K562 (cell line): ENCODE measurements around the gene IL1R1. TPM values are rescaled to one million over a fixed set of nuclear protein-coding genes. Genes with fewer than 3 reads are reported as not detected.

Source experiments
- ARID2 ChIP-seq: fragments of 450-650 bp; IDR thresholded peaks from 2 replicates; pipeline ENCODE4 v1.6.1; 2017; ENCODE audit warnings: antibody characterized with exemption, mild to moderate bottlenecking
- ATF4 ChIP-seq: fragments of 450-650 bp; formaldehyde crosslinking; IDR thresholded peaks from 2 replicates; pipeline ENCODE4 v1.4.0; 2022; ENCODE audit warnings: mild to moderate bottlenecking, moderate library complexity
- CEBPB ChIP-seq: fragments of 450-650 bp; IDR thresholded peaks from 2 replicates; pipeline ENCODE4 v1.6.1; 2016; ENCODE audit warnings: missing genetic modification characterization, missing compliant biosample characterization
- CGGBP1 ChIP-seq: fragments of 250-450 bp; sonication (Bioruptor Pico); IDR thresholded peaks from 2 replicates; pipeline ENCODE4 v1.9.0; 2021; ENCODE audit warnings: mild to moderate bottlenecking
- DDX20 ChIP-seq: fragments of 450-650 bp; IDR thresholded peaks from 2 replicates; pipeline ENCODE4 v1.6.1; 2016; ENCODE audit warnings: missing genetic modification characterization, low read depth, mild to moderate bottlenecking, missing compliant biosample characterization, moderate library complexity
- EP400 ChIP-seq: fragments of 450-650 bp; IDR thresholded peaks from 2 replicates; pipeline ENCODE4 v1.6.1; 2017; ENCODE audit warnings: antibody characterized with exemption, mild to moderate bottlenecking, moderate library complexity
- ESRRB ChIP-seq: fragments of 250-450 bp; sonication (Bioruptor Pico); IDR thresholded peaks from 2 replicates; pipeline ENCODE4 v1.5.0; 2020; ENCODE audit warnings: mild to moderate bottlenecking, moderate library complexity, borderline replicate concordance
- FOXJ2 ChIP-seq: fragments of 200-800 bp; sonication (Bioruptor generic); IDR thresholded peaks from 2 replicates; pipeline ENCODE4 v1.6.1; 2016; ENCODE audit warnings: missing genetic modification characterization, missing compliant biosample characterization
- HDAC1 ChIP-seq, 2 experiments: fragments of 450-650 bp; IDR thresholded peaks; 2 replicates each; pipeline ENCODE4 v1.6.1; 2016 to 2017; ENCODE audit warnings: inconsistent platforms in 1 of 2, mild to moderate bottlenecking in 1 of 2, moderate library complexity in 1 of 2
- KLF10 ChIP-seq: fragments of 250-450 bp; sonication (Bioruptor Pico); IDR thresholded peaks from 2 replicates; pipeline ENCODE4 v1.6.1; 2021; ENCODE audit warnings: matching md5 sums
- MGA ChIP-seq: fragments of 450-650 bp; IDR thresholded peaks from 2 replicates; pipeline ENCODE4 v1.6.1; 2016; ENCODE audit warnings: mild to moderate bottlenecking, moderate library complexity
- MXI1 ChIP-seq: IDR thresholded peaks from 2 replicates; pipeline ENCODE4 v1.6.1; 2011; ENCODE audit warnings: low read depth, mild to moderate bottlenecking, improper control_type of control experiment, low read length
- MYNN ChIP-seq, 2 experiments: sonication (generic); formaldehyde crosslinking in 1 of 2; IDR thresholded peaks; 2 replicates each; pipeline versions ENCODE4 v1.5.0 to v1.6.1; 2016 to 2020; ENCODE audit warnings: antibody characterized with exemption in 1 of 2, missing genetic modification reagents in 1 of 2
- NR1H2 ChIP-seq: sonication (generic); formaldehyde crosslinking; IDR thresholded peaks from 2 replicates; pipeline ENCODE4 v1.4.0; 2020; ENCODE audit warnings: mild to moderate bottlenecking, missing genetic modification reagents
- RAD21 ChIP-seq, 2 experiments: fragments of 250-450 bp in 1 of 2; fragments of 450-650 bp in 1 of 2; sonication (Bioruptor Pico) in 1 of 2; formaldehyde crosslinking in 1 of 2; IDR thresholded peaks in 1 of 2; conservative IDR thresholded peaks in 1 of 2; 2 replicates each; pipeline versions ENCODE4 v1.4.0 to v1.8.0; 2020 to 2022; ENCODE audit warnings: mild to moderate bottlenecking in 2 of 2, moderate library complexity in 1 of 2
- ZFX ChIP-seq: sonication (generic); formaldehyde crosslinking; IDR thresholded peaks from 2 replicates; pipeline ENCODE4 v1.8.0; 2022; ENCODE audit warnings: mild to moderate bottlenecking, missing genetic modification reagents, moderate library complexity
- ZNF316 ChIP-seq: fragments of 450-650 bp; IDR thresholded peaks from 2 replicates; pipeline ENCODE4 v1.6.1; 2016
- polyA plus RNA-seq, 8 experiments: library from polyadenylated mRNA; depleted of rRNA in 4 of 8; stranded (reverse) in 5 of 8; unstranded in 3 of 8; fragments of >200 nt; fragmentation: Nextera tagmentation in 2 of 8; fragmentation: Illumina TruSeq in 1 of 8; extraction: Ambion mirVana in 2 of 8; extraction: Trizol in 1 of 8; gene quantifications; 2 replicates each; pipeline versions ENCODE4 v1.2.1 to v1.2.3, GENCODE V29; 2011 to 2014; ENCODE audit warnings: inconsistent platforms in 1 of 8, missing spikeins in 1 of 8
- total RNA-seq, 7 experiments: library from RNA; depleted of rRNA in 6 of 7; stranded (reverse); fragments of >200 nt in 6 of 7; fragmentation: Illumina TruSeq in 2 of 7; extraction: Trizol in 2 of 7; gene quantifications; 2 replicates each; pipeline versions ENCODE4 v1.2.1 to v1.2.3, GENCODE V29; 2011 to 2021; ENCODE audit warnings: low replicate concordance in 1 of 7

IL1R1 gene
- total and polyA plus RNA-seq, 9 of the 15 experiments (the other 6 are each of a cell fraction or from before 2014, with no cell fraction given) = 0.81 to 3.9 (median 1.6) TPM

- TF ChIP-seq KLF10 (CRISPR knock-in tag) (no peak), NR1H2 (CRISPR knock-in tag) (no peak), ESRRB (CRISPR knock-in tag) (no peak), MGA (no peak), ARID2 (peak; percentile 56; the same call in 1 of the 2 replicates), FOXJ2 (peak; percentile 50; the same call in 1 of the 2 replicates), ZNF316 (no peak), HDAC1 (IDR thresholded peaks at IDR 0.05) (no peak), MXI1 (no peak), CGGBP1 (CRISPR knock-in tag) (no peak), MYNN (IDR thresholded peaks at IDR 0.05) (no peak), MYNN (CRISPR knock-in tag; IDR thresholded peaks at IDR 0.05) (no peak), ZFX (no peak), EP400 (no peak), ATF4 (CRISPR knock-in tag) (peak; percentile 77), CEBPB (tag) (peak; percentile 71), DDX20 (no peak), RAD21 (CRISPR knock-in tag; conservative IDR thresholded peaks at IDR 0.05 in 1 of 2, IDR thresholded peaks at IDR 0.05 in 1 of 2) (peak; percentile 88 to 89)
These were observed 23.8 kb downstream of the IL1R1 start (continued) for GRCh38 chr2:102166189-102166845.
